Activated T-helper 1 cell treated with Interleukin-2 at 50 U/mL for 16 hours (primary cell): Measurements from ENCODE around the gene MYBBP1A.

Experiments used
- DNase-seq: peaks from one replicate; pipeline ENCODE4 v3.0.0-alpha.2; 2020; ENCODE audit warnings: low read depth

Gene MYBBP1A

GRCh38 chr17:4549781-4550533, 5.2 kb downstream of the MYBBP1A start:
- DNase-seq, result no peak

GRCh38 chr17:4548721-4549531, 6.3 kb downstream of the MYBBP1A start:
- DNase-seq, result no peak

- DNase-seq, result no peak
Measured at GRCh38 chr17:4548061-4548461, 7.1 kb downstream of the MYBBP1A start.

GRCh38 chr17:4547118-4547906, 7.9 kb downstream of the MYBBP1A start:
- no peak for DNase-seq

GRCh38 chr17:4545217-4545951, 9.8 kb downstream of the MYBBP1A start:
- no peak for DNase-seq

- DNase-seq, result no peak
Measured at GRCh38 chr17:4544951-4545216, 10.3 kb downstream of the MYBBP1A start.

GRCh38 chr17:4544135-4544950, 10.8 kb downstream of the MYBBP1A start:
- no peak for DNase-seq

GRCh38 chr17:4543557-4544026, 11.6 kb downstream of the MYBBP1A start:
- no peak for DNase-seq

- no peak for DNase-seq
Measured at GRCh38 chr17:4542726-4543191, 12.4 kb downstream of the MYBBP1A start.

- no peak for DNase-seq
Measured at GRCh38 chr17:4542003-4542725, 13.0 kb downstream of the MYBBP1A start.

- no peak for DNase-seq
Measured at GRCh38 chr17:4541328-4542002, 13.7 kb downstream of the MYBBP1A start.

- no peak for DNase-seq
Measured at GRCh38 chr17:4540687-4541327, 14.4 kb downstream of the MYBBP1A start.

- DNase-seq, result no peak
Measured at GRCh38 chr17:4540224-4540651, 14.9 kb downstream of the MYBBP1A start.

- DNase-seq, result no peak
Measured at GRCh38 chr17:4539576-4540223, 15.5 kb downstream of the MYBBP1A start.

- no peak for DNase-seq
Measured at GRCh38 chr17:4539025-4539424, 16.2 kb downstream of the MYBBP1A start.

- no peak for DNase-seq
Measured at GRCh38 chr17:4538236-4539002, 16.8 kb downstream of the MYBBP1A start.

- no peak for DNase-seq
Measured at GRCh38 chr17:4537451-4538235, 17.5 kb downstream of the MYBBP1A start.
